CD1c-positive myeloid dendritic cell (primary cell): ENCODE data around the gene CBX6.
"Not testable (repeated sequence)": the region's sequence is repeated elsewhere in the genome, so short reads cannot be mapped to it uniquely, and the experiment has no call there.

Experiments
- DNase-seq: peaks from one replicate; pipeline ENCODE4 v3.0.0-alpha.2; 2016; ENCODE audit errors: extremely low spot score

CBX6 gene

DNA sequence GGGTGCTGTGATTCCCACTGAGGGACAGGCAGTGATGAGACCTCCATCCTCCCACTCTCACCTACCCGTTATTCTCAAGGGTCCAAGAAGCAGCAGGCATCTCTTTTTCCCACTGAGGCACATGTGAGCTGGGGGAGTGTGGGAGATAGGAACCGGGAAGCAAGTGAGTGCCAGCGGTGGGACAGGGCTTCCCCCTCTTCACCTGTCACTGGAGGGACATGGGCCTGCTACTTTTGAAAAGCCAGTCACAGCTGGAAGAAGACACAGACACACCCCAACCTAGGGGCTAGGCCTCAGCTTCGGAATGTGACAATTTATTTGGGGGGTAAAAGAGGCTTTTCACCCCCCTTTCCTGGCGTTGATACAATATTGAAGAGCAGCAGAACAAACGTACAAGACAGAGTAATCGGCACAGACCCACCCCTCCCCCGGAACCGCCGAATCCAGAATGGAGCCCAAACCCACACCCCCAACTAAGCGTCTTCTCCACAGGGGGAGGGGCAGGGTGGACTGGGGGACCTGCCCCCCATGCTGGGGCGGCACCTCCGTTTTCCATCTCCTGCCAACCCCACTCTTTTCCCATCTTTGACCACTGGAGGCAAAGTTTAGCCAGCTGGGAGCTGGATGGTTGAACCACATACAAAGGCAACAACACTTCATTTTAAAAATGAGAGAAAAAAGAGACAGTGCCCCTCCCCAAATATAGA lies 10.7 kb downstream of the CBX6 start:
- no peak for DNase-seq

DNA sequence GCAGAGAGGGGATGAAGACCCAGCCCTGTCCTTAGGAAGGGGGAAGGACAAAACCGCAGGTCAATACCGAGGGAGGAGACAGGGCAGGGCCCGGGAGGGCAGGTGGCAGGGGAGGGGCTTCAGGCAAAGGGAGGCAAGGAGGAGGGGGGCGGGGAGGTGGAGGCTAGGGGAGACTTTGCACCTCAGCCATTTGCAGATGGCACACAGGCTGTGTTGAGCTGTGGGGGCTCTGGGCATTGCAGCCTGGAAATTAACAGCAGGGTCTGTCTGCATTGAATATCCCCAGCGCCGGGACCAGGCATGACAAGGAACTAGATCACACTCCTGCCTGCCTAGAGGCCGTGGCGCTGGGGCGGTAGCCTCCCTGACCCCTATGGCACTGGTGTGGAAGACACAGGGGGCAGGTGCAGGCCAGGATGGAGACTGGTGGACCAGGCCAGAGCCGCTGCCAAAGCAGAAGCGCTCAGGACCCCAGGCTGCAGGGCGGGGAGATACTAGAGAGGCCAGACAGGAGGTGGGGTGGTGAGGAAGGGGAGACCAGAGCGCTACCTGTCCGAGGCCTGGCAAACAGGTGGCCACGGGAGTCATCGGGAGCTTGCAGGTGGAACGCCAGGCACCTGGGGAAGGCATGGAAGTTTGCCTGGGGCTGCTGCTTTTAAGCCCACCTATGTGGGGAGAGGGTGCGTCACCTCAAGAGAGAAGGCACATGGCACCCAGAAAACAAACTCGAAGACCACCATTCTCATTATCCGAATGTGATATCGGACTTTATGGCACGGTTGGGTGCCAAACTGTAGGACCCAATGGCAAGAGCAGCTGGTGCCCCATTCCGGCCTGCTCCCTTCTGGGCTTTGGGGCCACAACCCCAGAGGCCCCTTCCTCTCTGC lies 11.5 kb downstream of the CBX6 start:
- no peak for DNase-seq

DNA sequence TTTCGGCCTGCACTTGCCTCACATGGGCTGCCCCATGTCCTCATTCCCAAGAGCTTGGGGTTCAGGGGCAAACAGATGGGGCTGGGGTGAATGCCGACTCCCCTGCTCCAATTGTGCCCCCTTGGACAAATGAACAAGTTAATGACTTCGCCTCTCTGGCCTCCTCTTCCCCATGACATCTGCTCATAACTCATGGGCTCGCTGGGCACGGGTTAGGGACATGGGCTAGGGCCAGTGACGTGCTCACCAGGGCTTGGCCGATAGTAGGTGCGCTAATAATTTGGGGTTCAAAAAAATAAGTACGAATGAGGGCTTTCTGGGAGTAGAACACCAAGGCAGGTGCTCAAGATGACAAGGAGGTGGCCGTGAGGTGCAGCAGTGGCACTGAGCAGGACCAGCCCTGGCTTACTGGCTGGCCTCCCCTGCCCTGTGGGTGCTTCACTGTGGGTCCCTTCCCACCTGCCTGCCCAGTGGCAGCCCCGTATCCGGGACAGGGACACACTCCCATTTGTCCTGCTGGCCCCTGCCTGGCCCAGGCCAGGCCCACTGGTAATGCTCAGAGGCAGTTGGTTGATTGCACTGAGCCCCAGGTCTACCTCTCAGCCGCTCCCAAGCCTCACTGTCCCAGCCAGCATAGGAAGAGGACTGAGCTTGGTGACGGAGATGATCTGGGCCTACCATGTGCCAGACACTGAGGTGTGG lies 12.3 kb downstream of the CBX6 start:
- DNase-seq: no peak

DNA sequence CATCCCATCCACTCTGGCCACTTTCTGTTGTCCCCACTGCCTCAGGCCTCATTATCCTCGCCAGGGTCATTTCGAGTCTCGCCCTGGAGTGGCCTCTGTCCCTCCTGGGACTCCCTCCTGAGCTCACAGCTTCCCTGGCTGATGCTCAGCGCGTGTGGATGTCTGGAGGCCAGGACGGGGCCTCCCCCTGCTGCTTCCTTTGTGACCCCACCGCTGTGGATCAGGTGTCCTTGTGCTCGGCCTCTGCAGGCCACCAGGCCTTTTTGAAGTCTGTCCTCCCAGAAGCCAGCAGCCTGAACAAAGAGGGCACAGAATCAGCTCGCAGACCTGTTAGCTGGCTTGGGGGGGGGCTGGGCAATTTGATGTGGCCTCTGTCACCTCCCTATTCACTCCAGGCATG lies 13.5 kb downstream of the CBX6 start:
- no peak for DNase-seq

DNA sequence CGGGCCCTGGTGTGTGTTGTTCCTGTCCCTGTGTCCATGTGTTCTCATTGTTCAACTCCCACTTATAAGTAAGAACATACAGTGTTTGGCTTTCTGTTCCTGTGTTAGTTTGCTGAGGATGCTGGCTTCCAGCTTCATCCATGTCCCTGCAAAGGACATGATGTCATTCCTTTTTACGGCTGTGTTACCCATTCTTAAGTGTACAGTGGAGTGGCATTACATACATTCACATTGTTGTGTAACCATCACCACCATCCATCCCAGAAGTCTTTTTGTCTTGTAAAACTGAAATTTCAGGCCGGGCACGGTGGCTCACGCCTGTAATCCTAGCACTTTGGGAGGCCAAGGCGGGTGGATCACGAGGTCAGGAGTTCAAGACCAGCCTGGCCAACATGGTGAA lies 17.5 kb downstream of the CBX6 start:
- not testable (repeated sequence) for DNase-seq

DNA sequence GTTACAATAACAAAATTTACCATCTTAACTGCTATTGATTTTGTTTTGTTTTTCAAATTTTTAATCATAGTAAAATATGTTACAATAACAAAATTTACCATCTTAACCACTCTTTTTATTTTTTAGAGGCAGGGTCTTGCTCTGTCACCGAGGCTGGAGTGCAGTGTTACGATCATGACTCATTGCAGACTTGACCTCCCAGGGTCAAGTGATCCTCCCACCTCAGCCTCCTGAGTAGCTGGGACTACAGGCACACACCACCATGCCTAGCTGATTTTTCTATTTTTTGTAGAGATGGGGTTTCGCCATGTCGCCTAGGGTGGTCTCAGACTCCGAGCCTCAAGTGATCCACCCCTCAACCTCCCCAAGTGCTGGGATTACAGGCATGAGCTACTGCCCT lies 18.1 kb downstream of the CBX6 start:
- not testable (repeated sequence) for DNase-seq

DNA sequence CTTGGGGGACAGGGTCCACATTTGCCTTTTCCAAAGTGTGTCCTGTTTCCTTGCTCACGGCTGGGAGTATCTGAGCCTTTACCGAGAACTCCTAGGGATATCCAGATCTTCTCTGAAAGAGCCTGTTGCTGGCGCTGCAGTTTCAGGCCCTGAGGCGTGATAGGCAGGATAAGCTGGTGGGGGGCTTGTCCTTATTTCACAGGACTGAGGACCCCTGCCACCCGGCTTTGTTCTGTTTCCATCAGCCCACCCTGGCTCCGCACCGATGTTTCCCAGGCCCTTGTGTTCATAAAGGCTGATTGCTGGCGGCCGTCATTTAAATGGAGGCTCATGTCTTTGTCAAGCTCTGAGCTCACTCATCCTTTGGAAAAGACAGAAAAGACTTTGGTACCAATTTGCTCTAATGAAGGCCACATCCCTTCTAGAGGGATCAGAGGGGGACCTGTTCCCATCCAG lies 18.8 kb downstream of the CBX6 start:
- no peak for DNase-seq

DNA sequence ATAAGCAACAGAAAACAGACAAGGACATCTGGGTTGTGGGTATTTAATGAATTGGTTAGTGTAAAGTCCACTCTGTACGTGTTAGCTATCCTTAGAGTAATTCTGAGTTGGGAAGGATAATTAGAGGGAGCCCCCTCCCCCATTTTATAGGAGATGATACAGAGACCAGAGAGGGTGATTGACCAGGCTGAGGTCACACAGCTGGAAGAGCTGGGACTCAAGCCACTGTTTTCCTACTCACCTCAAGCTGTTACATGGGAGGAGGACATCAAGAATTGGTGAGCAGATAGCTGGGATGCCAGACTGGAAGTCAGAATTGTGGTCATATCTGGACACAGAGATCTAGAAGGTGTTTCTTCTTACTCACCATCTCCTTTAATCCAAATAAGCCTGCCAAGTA lies 19.5 kb downstream of the CBX6 start:
- DNase-seq: no peak

DNA sequence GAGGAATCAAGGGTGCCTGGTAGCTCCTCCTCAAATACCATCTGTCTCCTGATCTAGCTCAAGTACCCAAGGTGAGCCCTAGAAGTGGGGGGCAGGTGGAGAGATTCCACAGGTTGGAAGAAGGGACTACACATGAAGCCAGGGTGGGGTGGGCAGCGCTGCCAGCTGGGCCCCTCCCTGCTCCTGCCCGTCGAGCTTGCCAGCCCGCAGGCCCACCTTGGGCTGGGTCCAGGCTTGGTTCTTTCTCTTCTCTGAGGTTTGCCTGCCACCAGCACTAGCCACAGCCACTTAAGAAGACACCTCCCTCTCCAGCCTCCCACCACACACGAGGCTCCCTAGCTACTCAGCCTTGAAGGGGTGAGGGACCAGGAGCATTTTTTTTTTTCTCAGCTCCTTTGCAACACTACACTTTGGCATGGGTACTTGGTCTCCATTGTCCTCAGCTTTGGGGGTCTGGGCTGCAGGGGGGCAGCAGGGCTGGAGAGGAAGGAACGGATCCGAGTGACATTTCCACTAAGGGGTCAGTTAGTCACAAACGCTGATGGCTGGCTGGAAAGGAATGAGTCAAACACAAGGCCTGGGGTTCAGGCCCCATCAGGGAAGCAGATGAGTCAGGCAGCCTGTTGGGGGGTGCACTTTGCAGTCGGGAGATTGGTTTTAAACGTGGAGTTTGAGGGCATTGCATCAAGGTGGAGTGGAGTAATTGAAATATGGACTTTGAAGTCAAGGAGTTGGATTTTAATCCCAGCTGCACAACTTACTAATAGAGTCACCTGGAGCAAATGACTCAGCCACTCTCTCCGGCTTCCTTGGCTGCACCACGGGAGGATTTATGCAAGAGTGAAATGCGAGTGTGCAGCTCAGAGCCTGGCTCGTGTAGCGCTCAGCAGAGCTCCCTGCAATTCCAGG lies 20.8 kb downstream of the CBX6 start:
- no peak for DNase-seq

DNA sequence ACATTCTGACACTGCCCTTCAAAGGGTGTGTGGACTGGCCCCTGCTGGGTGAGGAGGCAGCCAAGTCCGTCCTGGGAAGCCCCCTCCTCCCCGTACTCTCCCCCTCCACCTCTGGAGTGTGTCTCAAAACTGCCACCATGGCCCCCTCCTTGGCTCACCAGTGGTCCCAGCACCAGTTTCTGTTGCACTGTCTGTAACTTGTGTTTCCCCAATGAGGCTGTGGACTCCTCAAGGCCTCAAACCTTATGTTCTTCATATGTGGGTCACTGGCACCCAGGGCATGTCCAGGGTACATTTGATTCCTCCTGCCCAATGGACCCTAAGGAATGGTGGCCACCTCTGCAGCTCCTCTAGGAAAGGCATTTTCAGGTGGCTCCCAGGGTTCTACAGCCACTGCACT lies 21.6 kb downstream of the CBX6 start:
- no peak for DNase-seq

DNA sequence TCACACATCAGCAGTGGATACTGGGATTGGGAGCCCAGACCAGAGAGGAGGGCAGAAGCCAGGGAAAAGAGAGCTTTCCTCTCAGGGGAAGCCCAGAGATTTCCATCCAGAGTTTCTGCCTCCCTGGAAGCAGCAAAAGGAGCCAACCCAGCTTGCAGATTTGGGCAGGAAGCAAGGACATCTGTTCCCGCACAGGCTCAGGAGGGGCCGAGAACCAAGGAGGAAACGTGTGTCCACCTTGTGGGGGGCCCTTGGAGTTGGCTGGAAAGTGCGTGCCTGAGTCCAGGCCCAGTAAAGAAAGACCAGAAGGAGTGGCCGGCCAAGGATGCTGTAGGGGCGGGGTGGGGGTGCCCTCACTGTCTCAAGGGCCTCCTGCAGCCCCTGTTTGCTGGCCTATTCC lies 22.2 kb downstream of the CBX6 start:
- DNase-seq: no peak

DNA sequence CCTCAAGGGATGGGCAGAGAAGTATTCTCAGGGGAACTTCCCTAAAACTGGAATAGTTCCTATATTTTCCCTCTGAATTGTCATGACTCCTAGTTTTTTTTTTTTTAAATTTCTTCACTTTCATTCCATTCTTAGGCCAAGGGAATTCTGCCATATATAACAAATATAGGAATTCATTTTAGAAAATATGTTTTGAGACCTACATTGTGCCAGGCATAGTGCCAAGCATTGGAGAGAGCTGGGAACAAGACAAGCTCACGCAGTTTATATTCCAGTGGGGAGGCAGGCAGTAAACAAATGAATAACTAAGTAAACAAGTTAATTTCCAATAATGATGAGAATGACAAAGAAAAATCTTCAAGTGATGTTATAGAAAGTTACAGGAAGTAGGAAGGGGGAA lies 25.6 kb downstream of the CBX6 start:
- DNase-seq: no peak

DNA sequence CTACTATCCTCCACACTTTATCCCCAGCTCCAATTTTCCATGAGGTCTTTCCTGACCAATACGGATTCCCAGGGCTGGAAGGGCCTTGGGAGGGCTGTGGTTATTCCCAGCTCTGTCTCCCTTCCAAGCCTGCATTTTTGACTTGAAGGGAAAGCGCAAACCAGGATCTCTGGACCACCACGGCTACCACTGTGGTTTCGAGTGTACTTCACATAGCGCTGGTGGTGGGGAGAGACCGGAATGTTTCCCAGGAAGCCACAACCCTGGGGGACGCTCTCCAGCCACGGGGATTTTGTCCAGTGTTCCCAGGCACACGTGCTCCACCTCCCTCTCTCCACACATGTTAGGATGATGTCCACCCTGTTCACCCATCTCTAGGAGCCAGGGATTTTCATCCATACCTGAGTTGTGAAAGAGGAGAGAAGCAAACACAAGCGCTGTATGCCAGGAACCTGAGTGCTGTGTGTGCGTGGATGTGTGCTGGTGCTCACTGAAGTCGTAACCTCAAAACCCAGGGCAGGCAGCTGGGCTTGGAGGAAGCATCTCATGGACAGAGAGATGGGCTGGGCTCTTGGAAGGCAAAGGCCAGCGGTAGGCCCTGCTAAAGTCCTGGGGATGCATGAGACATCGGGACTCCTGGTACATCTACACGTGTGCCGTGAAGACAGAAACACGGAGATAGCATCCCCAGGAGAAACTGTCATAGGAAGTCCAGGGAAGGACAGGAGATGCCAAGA lies 26.8 kb downstream of the CBX6 start:
- DNase-seq: no peak

DNA sequence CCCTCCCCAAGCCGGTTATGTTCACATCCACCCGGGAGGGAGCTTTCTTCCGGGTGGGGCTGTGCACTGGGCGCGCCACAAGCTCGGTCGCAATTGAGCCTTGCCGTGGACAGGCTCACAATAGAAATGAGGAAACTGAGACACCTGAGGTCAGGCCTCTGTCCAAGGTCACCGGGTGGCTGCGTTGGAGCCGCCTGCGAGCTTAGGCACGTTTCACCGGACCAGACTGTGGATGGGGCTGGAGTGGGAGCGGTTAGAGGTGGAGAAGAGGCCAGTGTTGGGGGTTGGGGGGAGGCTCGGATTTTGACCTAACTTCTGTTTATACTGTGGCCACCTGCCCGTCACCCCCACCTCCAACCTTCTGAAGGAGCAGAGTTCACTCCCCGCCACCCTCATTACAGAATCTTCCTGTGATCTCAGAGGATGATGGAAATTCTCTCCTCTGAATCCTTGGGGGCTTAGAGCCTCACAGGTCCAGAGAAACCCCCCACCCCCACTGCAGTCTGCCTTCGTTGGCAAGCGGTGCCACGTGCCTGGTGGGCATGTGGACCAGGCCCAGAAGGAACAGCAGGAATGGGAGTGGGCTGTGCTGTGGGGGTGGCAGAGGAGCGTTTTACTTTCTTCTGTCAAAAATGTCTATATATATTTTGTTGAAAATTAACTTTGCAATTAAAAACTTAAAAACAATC lies 27.6 kb downstream of the CBX6 start:
- DNase-seq: no peak

DNA sequence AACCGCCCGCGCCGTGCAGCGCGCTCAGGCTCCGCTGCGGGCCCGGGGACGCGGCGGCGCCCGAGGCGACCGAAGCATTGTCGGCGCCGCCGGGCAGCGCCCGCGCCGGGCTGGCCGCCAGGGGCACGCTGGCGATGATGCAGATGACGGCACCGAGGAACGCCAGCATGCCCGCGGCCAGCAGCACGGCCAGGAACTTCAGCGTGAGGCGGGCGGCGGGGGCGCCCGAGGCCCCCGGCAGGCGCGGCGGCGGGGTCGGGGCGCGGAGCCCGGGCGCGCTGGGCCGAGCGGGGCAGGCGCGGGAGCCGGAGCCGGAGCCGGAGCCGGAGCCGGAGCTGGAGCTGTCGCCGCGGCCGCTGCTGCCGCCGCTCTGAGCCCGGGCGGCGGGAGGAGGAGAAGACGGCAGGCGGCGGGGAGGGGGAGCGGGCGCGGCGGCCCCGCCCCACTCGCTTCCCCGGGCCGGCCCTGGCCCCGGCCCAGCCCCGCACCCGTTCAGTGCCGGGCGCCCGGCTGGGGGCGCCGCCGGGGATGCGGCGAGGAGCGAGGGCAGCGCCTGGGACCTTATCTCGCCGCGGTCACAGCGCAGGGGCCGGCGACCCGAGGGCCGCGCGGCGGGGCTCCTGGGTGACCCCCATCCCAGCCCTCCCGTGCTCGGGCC lies 28.2 kb downstream of the CBX6 start, which contains the start of gene NPTXR:
Gene NPTXR, minus strand, starts transcription at position 372 of the 658 bp plus-strand sequence.
- peak; percentile 62 for DNase-seq

DNA sequence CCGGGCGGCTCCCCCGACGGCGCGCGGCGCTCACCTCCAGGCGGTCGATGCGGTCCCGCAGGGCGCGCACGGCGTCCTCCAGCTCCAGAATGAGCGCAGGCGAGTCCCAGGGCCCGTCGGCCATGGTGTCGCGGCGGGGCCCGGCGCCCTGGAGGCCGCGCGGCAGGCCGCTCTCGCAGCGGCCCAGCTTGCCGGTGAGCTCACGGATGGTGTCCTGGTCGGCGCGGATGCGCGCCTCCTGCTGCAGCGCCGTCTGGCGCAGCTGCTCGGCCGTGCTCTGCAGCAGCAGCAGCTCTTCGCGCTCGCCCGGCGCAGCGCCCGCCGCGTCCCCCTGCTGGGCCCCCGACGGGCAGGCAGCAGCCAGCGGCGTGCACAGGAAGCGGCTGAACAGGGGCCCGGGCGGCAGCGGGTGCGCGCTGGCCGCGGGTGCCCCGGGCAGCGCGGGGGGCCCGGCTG lies 28.8 kb downstream of the CBX6 start:
- DNase-seq: peak; percentile 61

DNA sequence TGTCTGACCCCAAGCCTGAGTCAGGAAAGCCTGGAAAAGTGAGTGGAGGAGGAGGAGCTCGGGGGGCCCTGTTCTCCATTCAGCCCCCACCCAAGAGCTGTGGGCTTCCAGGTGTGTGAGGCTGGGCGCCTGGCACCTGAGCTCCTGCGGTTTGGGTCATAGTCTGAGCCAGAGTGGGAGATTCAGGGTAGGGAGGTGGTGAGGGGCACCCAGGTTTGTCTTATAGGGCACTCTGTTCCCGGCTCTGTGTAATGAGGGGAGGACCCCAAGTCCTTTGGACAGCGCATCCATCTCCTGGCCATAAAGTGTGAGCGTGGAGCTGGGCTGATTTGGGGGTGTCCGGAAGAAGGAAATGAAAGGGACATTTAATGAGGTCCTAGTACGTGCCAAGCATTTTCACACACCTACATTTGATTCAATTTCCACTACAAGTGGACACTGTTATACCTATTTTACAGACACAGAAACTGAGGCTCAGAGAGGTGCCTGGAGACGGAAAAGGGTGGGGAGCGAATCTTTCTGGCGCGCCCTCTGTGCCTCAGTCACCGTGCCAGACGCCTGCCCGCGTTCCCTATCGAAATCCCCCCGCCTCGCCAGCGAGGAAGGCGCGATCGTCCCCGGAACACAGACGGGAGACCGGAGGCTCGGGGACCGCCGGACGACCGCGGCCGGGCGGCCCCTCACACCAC lies 29.4 kb downstream of the CBX6 start:
- DNase-seq: no peak

DNA sequence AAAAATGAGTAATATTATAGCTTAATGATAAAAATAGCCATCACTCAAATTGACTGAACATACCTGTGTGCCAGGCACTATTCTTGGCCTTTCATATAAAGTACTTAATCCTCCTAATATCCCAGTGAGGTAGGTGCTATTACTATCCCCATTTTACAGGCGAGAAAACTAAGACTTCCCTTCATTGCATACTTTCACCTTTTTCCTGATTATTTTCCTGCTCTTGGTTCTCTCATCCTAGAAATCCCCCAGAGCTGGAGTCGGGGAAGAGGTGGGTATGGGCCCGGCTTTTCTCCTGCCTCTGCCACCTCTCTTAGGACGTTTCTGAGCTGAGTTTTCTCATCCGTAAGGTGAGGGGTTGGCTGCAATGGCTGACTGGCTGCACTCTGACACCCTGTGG lies 30.4 kb downstream of the CBX6 start:
- no peak for DNase-seq

DNA sequence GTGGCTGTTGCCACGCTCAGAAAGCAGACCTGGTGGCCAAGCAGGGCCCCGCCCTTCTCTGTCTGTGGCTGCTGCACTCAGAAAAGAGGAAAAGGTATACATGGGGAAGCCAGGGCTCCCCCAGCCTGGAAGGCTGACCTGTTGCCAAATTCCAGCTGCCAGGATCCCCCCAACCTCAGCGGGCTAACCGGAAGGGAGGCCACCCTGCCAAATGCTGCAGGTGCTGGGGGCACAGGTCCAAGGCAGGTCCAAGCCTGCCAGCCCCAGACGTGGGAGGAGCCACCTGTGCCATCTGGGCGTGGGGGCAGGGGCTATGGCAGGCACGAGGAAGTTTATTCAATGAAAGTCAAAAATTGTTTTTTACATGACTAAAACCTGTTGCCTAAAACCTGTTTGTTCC lies 30.8 kb downstream of the CBX6 start:
- no peak for DNase-seq
